Right atrium auricular region (tissue), 2 donors: ENCODE results near the gene ADAMTS17. TPM values are rescaled to one million over a fixed set of nuclear protein-coding genes. Genes with fewer than 3 reads are reported as not detected.

Experiments
- DNase-seq: peaks from one replicate; pipeline ENCODE4 v3.0.0-alpha.2; 2019; ENCODE audit warnings: low spot score
- H3K27ac ChIP-seq, 2 donors: fragments of 200-600 bp; sonication (generic); 1 replicate in 1 of 2; 2 replicates in 1 of 2; pipeline ENCODE4 v1.5.1; 2016 to 2019
- H3K27me3 ChIP-seq, 2 donors: fragments of 200-600 bp; sonication (generic); one replicate each; pipeline versions ENCODE4 v1.5.1 to v1.6.0; 2017 to 2019
- H3K36me3 ChIP-seq: fragments of 200-600 bp; sonication (generic); one replicate; pipeline ENCODE4 v1.5.1; 2016
- H3K4me1 ChIP-seq, 2 donors: fragments of 200-600 bp; sonication (generic); one replicate each; pipeline versions ENCODE4 v1.5.1 to v1.6.0; 2017 to 2019
- H3K4me3 ChIP-seq, 2 donors: fragments of 200-600 bp; sonication (generic); 1 replicate in 1 of 2; 2 replicates in 1 of 2; pipeline ENCODE4 v1.5.1; 2017 to 2019; ENCODE audit warnings: mild to moderate bottlenecking in 1 of 2, moderate library complexity in 1 of 2
- H3K9me3 ChIP-seq, 2 donors: fragments of 200-600 bp; sonication (generic); one replicate each; pipeline ENCODE4 v1.5.1; 2019
- CTCF ChIP-seq, 2 donors: fragments of 200-600 bp; sonication (generic); IDR thresholded peaks; one replicate each; pipeline ENCODE4 v1.5.1; 2019; ENCODE audit warnings: antibody characterized with exemption in 2 of 2
- total RNA-seq, 2 donors: library from RNA; depleted of rRNA; stranded (reverse); fragments of >200 nt; gene quantifications; one replicate each; pipeline ENCODE4 v1.1.0, GENCODE V29; 2016

ADAMTS17 gene
- total RNA-seq, 2 donors from 2014 or later: 3.6 to 4.4 TPM

DNA sequence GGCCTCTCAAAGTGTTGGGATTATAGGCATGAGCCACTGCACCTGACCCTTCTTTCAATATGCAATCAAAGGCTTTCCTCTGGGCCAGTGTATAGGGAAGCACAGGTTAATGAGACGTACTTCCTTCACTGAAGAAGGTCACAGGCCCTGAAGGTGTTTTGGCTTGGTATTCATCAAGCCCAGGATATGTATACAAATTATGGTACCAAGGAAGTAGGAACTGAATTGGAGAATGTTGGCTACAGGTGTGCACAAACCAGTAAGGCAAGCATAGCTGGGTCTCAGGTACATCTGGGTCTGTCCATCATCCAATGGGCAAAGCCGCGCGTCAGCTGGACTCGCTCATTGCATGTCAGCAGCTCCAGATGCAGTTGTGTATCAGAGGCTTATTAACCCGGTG, 237.9 kb downstream of the ADAMTS17 start:
- Histone ChIP-seq H3K4me1 (peaks cover 0 to 7% of the 10 kb centered on the region in 2 donors), H3K27ac (no peak overlapping the region), H3K4me3 (no peak overlapping the region), H3K9me3 (no peaks in the 10 kb centered on the region), H3K36me3 (no peaks in the 10 kb centered on the region), H3K27me3 (no peaks in the 10 kb centered on the region)
- TF ChIP-seq CTCF (IDR thresholded peaks at IDR 0.05): no peak
- DNase-seq: peak; percentile 44

GRCh38 chr15:100101426-100102089, 240.2 kb downstream of the ADAMTS17 start:
- TF ChIP-seq CTCF (IDR thresholded peaks at IDR 0.05): no peak
- Histone ChIP-seq H3K27ac (peak overlapping the region in 1 of 2 donors; percentile 4), H3K4me3 (no peak overlapping the region), H3K27me3 (no peaks in the 10 kb centered on the region), H3K36me3 (no peaks in the 10 kb centered on the region), H3K4me1 (peaks cover 0 to 1% of the 10 kb centered on the region in 2 donors), H3K9me3 (no peaks in the 10 kb centered on the region)
- peak; percentile 74 for DNase-seq

DNA sequence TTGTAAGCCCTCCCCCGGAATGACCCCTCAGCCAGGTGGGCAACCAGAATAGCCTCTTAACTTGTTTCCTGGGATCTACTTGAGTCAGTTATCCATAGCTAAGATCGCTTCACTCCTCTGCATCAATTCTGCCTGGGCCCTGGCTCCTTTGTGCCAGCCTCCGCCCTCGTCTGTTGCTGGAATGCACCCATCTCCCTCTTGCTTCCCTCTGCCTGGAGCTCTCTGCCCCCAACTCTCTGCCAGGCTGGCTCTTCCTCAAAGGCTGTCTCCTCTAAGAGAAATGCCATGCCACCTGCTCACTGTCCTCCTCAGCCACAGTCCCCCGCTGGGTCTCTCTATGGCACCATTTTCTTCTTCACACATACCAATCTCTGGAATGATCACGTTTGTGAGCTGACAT, 240.8 kb downstream of the ADAMTS17 start:
- Histone ChIP-seq H3K27me3 (no peaks in the 10 kb centered on the region), H3K9me3 (no peaks in the 10 kb centered on the region), H3K4me3 (no peak overlapping the region), H3K4me1 (no peaks in the 10 kb centered on the region), H3K27ac (peak overlapping the region in 1 of 2 donors; percentile 4), H3K36me3 (no peaks in the 10 kb centered on the region)
- DNase-seq: no peak
- TF ChIP-seq CTCF (IDR thresholded peaks at IDR 0.05): no peak

DNA sequence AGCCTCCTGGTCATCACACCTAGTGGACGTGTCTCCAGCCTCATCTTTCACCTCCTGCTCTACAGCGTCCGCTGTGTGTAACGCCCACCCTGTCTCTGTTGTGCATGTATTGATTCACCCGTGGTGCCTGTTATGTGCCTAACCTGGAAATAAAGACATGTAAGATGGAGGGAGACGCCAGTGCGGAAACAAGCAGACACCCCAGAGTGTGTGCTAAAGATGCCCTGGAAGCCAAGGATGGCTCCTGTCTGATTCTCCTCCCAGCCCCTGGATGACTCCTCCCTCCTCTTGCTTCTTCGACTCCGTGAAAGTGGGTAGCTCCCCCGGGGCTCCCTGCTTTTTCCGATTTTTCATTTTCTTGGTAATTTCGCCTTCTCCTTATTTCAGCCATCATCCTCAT, 241.8 kb downstream of the ADAMTS17 start:
- Histone ChIP-seq H3K9me3 (no peaks in the 10 kb centered on the region), H3K4me3 (no peak overlapping the region), H3K36me3 (no peaks in the 10 kb centered on the region), H3K27me3 (no peaks in the 10 kb centered on the region), H3K27ac (no peak overlapping the region), H3K4me1 (no peaks in the 10 kb centered on the region)
- no peak for TF ChIP-seq CTCF (IDR thresholded peaks at IDR 0.05)
- peak; percentile 50 for DNase-seq

- H3K4me1 ChIP-seq: no peaks in the 10 kb centered on the region
- no peaks in the 10 kb centered on the region for H3K27me3 ChIP-seq
- H3K9me3 ChIP-seq: no peaks in the 10 kb centered on the region
- H3K36me3 ChIP-seq: no peaks in the 10 kb centered on the region
- TF ChIP-seq CTCF (IDR thresholded peaks at IDR 0.05): no peak
- H3K27ac ChIP-seq: no peak overlapping the region
- no peak for DNase-seq
- no peak overlapping the region for H3K4me3 ChIP-seq
These were observed 243.1 kb downstream of the ADAMTS17 start for GRCh38 chr15:100098705-100099104.
